HFF-Myc (cell line): ENCODE results near the gene INS.

Experiments used
- DNase-seq: peaks from one replicate; pipeline ENCODE4 v3.0.0-alpha.2; 2011; ENCODE audit warnings: low read depth; ENCODE audit errors: extremely low read depth
- H3K4me3 ChIP-seq: replicated peaks from 2 replicates; pipeline ENCODE4 v1.5.1; 2011; ENCODE audit warnings: low read depth, mild to moderate bottlenecking, control low read depth, low read length
- CTCF ChIP-seq: IDR thresholded peaks from 2 replicates; pipeline ENCODE4 v1.5.1; 2012; ENCODE audit warnings: mild to moderate bottlenecking, low read depth, low read length, control low read depth; ENCODE audit errors: missing control alignments

Gene INS

GRCh38 chr11:2192435-2192834, 31.4 kb upstream of the INS start:
- TF ChIP-seq CTCF = no peak
- H3K4me3 ChIP-seq = no peak overlapping the region
- no peak for DNase-seq

- no peak for TF ChIP-seq CTCF
- H3K4me3 ChIP-seq = no peak overlapping the region
- no peak for DNase-seq
Measured at GRCh38 chr11:2191883-2192282, 30.9 kb upstream of the INS start.

- no peak for DNase-seq
- no peak overlapping the region for H3K4me3 ChIP-seq
- no peak for TF ChIP-seq CTCF
Measured at GRCh38 chr11:2190657-2191471, 29.9 kb upstream of the INS start.

- no peak for DNase-seq
- H3K4me3 ChIP-seq = no peak overlapping the region
- TF ChIP-seq CTCF = no peak
Measured at GRCh38 chr11:2189938-2190656, 29.1 kb upstream of the INS start.

GRCh38 chr11:2188745-2189144, 27.7 kb upstream of the INS start:
- no peak for TF ChIP-seq CTCF
- no peak overlapping the region for H3K4me3 ChIP-seq
- DNase-seq = no peak

- no peak overlapping the region for H3K4me3 ChIP-seq
- DNase-seq = no peak
- no peak for TF ChIP-seq CTCF
Measured at GRCh38 chr11:2187280-2187707, 26.3 kb upstream of the INS start.
